Transverse colon (tissue), 4 donors: ENCODE data around the gene TEAD4.

Experiments
- EP300 ChIP-seq: sonication (generic); formaldehyde crosslinking; IDR thresholded peaks from one replicate; pipeline ENCODE4 v1.6.1; 2017; ENCODE audit warnings: antibody characterized with exemption, low read depth
- POLR2A ChIP-seq: fragments of 450-650 bp; IDR thresholded peaks from one replicate; pipeline ENCODE4 v1.6.1; 2016; ENCODE audit warnings: antibody characterized with exemption, mild to moderate bottlenecking, moderate library complexity
- POLR2AphosphoS5 ChIP-seq, 3 donors: sonication (generic); formaldehyde crosslinking; IDR thresholded peaks; one replicate each; pipeline ENCODE4 v1.6.1; 2016; ENCODE audit warnings: antibody characterized with exemption in 3 of 3
- TF ChIP-seq, protein P1 (sequence below), 5 experiments: fragments of 200-600 bp in 3 of 5; fragments of 450-650 bp in 2 of 5; sonication (generic) in 3 of 5; IDR thresholded peaks; 1 replicate in 2 of 5; 2 replicates in 3 of 5; pipeline ENCODE4 v1.5.1; 2016 to 2017; ENCODE audit warnings: antibody characterized with exemption in 5 of 5, inconsistent platforms in 3 of 5, mild to moderate bottlenecking in 2 of 5, moderate library complexity in 1 of 5

DNA sequence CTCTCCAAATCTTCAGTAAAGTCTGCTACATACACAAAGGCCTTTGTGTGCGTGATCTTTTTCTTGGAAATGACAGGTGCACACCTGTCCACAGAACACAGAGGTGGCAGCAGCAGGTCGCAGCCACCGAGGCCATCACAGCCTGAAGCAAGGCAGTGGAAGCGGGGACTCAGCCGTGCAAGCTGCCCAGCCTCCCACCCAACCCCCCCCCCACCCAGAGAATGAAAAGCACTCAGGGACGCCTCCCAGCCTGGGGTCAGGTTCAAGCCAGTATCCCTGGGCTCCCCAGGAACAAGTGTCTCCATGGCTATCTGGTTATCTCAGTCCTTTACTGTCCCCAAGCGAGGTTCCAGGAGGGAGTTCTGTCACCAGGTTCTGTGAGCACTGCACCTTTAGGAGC, 86.8 kb downstream of the TEAD4 start:
- TF ChIP-seq EP300, result no peak
- TF ChIP-seq, protein P1, sequence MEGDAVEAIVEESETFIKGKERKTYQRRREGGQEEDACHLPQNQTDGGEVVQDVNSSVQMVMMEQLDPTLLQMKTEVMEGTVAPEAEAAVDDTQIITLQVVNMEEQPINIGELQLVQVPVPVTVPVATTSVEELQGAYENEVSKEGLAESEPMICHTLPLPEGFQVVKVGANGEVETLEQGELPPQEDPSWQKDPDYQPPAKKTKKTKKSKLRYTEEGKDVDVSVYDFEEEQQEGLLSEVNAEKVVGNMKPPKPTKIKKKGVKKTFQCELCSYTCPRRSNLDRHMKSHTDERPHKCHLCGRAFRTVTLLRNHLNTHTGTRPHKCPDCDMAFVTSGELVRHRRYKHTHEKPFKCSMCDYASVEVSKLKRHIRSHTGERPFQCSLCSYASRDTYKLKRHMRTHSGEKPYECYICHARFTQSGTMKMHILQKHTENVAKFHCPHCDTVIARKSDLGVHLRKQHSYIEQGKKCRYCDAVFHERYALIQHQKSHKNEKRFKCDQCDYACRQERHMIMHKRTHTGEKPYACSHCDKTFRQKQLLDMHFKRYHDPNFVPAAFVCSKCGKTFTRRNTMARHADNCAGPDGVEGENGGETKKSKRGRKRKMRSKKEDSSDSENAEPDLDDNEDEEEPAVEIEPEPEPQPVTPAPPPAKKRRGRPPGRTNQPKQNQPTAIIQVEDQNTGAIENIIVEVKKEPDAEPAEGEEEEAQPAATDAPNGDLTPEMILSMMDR (IDR thresholded peaks at IDR 0.05), result no peak
- no peak for TF ChIP-seq POLR2AphosphoS5 (IDR thresholded peaks at IDR 0.05)
- no peak for TF ChIP-seq POLR2A
